CD4-positive, alpha-beta T cell treated with Interleukin-15 for 4 hours (primary cell): ENCODE data around the gene LCN6.

ENCODE experiments used
- DNase-seq: peaks from one replicate; pipeline ENCODE4 v3.0.0-alpha.2; 2020; ENCODE audit warnings: low spot score

Gene LCN6

GRCh38 chr9:136744773-136745172 lies 3.6 kb downstream of the LCN6 start:
- no peak for DNase-seq

- DNase-seq, result no peak
Measured at GRCh38 chr9:136743639-136744211, 4.6 kb downstream of the LCN6 start.

DNA sequence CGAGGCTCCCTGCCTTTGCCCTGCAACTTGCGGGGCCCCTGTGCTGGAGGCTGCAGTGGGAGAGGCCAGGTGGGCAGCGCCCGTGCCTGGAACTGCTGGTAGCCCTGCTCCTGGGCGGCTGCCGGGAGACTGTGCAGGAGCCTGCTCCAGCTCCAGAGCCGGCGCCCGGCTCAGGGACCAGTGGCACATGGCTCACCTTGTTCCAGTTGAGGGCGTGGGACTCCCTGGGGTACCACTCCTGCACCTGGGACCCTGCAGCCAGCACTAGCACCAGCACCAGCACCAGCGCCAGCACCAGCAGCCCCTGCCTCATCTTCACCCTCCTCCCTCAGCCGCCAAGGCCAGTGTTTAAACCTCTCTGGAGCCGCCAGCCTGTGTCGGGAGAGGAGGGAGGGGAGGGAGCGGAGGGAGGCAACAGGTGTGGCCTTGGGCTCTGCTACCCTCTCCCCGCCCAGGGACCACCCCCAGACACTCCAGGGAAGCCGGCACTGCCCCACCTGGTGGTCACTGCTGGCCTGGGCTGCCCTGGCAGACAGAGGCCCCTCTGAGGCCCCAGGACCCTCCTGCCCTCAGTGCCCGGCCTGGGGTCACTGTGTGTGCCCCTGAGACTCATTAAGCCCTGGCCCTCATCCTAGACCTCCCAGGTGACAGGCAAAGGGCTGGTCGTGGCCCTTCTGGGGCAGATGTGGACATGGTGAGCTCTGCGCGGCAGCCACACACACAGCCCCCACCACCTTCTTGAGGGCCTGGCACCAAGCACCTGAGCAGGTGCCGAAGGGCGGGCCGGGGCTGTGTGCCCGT lies 5.5 kb downstream of the LCN6 start, which contains the start of gene LCN10:
LCN10 (minus strand) TSS at position 350 of the 801 bp plus-strand sequence; CDS start at position 313, 37 bp downstream.
- DNase-seq, result no peak

- no peak for DNase-seq
Measured at GRCh38 chr9:136741883-136742571, 6.3 kb downstream of the LCN6 start.

DNA sequence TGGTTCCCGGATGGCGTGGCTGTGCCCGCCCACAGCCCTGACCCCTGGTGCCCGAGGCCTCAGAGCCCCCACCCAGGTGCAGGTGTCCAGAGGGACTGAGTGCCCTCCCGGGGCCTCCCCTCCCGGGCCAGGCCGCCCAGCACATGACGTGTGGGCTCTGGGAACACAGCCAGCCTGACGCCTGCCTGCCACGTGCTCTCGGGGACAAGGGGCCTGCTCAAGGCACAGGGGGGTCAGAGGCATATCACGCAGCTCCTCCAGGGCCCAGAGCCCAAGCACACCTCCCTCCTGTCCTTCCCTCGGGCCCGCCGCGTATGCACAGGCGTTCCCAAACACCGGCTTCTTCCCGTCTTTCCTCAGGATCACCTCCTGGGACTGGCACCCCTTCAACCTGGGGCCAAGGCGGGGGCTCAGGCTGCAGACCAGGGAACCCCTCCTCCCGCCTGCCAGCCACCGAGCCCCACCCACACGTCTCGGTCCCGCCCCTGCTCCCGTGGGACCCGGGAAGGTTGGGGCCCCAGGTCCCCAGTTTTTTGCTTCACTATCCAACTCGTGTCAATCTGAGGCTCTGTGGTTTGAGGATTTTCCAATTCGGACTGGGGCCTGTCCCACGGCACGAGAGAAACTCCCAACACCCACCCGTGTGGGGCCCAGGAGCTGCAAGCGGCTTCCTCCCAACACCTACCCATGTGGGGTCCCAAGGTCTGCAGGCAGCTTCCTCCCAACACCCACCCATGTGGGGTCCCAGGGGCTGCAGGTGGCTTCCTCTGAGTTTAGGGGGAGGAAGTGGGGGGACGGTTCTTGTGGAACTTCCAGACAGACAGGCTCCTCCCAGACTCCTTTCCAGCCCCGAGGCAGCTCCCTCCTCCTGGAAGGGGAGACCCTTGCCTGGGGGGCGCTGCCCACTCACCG lies 7.1 kb downstream of the LCN6 start:
- DNase-seq, result no peak

DNA sequence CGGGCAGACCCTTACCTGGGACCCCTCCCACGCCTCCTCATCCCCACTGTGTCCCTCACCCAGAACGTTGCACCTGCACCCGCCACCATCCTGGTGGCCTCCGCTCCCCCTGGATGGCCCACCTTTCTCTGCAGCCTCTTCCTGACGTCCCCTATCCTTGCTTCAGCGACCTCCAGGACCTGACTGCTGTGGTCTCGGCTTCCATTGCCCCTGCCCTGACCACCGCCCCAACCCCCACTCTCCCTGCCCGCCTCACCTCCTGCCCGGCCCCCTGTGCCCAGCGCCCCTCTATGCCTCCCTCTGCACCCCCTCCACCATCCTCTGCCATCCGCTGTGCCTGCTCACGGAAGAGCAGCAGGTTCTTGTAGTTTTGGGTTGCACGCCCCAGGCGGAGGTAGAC lies 7.8 kb downstream of the LCN6 start:
- DNase-seq, result no peak

GRCh38 chr9:136740069-136740468 lies 8.3 kb downstream of the LCN6 start:
- DNase-seq, result no peak

DNA sequence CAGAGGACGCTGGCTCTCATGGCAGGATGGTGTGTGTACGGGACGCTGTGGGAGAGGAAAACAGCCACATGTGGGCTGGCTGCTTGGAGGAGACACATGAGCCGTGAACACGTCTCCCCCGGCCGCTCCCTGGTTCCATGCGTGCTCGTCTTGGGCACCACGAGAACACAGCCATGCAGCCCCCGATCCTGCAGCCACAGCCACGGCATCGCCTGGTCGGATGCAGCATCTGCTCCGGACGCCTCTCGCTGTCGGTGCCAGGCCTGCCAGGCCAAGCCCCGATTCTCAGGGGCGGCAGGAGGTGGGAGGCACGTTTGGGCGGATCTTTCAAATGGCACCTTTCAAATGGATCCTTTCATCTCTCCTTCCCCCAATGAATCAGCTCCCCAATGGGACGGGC lies 8.8 kb downstream of the LCN6 start:
- DNase-seq, result no peak

DNA sequence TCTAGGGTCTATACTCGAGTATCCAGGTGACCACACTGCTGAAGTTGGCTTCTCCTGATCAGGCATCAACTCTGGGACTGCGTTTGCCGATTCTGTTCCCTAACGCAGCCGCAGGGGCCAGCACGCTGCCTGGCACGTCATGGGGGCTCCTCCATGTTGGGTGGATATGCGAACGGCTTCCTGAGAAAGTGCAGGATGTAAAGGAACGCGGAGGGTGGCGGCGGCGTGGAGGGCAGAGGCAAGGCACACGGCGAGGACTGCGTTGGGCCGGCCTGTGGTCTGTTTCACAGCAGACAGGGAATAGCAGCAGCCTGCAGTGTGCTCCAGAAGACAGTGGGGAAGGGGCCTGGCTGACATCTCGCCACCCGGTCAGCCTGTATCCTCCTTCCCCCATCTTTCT lies 9.4 kb downstream of the LCN6 start:
- no peak for DNase-seq

DNA sequence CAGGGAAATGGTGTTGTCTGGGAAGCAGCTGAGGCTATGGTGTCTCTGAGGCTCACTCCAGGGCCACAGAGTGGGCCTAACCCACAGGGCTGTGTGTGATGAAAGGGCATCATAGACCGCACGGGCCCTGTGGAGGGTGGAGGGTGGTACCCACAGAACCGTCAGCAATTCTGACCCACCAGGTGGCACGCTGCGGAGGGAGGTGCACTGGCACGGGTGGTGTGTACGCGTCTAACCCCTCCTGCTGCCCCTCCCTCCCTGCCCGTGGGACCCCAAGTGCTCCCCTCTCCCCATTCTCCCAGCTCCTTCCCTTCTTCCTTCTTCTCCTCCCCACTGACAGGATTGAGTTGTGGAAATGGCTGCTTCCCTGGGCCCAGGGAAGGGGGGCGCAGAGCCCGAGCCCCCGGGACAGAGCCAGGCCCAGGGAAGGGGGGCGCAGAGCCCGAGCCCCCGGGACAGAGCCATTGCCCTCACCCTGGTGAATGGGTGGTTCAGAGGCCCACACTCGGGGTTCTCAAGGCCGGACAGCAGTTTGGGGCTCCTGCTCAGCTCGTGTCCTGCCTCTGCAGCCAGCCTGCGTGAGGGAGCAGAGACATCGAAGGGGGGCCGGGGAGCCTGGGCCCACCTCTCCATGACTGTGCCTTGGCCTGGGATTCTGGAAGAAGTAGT lies 12.4 kb downstream of the LCN6 start:
- no peak for DNase-seq

GRCh38 chr9:136734837-136735496 lies 13.4 kb downstream of the LCN6 start:
- no peak for DNase-seq

GRCh38 chr9:136733611-136734010 lies 14.7 kb downstream of the LCN6 start:
- no peak for DNase-seq

- no peak for DNase-seq
Measured at GRCh38 chr9:136732444-136733178, 15.7 kb downstream of the LCN6 start.

DNA sequence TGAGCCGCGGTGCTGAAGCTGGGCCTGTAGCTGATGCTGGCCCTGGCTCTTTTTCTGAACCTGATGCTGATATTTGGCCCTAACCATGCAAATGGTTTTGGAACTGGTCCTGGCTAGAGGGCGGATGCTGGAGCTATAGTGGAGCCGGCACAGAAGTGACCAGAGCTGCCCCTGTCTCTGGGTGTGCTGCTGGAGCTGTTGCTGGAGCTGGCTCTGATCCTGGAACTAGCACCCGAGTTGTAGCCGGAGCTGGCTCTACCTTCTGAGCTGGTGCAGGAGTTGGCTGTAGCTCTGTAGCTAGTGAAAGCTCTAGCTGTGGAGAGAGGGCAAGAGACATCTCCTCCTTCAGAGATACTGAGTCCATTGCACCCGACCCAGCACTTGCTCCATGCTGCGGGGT lies 18.4 kb downstream of the LCN6 start:
- no peak for DNase-seq

DNA sequence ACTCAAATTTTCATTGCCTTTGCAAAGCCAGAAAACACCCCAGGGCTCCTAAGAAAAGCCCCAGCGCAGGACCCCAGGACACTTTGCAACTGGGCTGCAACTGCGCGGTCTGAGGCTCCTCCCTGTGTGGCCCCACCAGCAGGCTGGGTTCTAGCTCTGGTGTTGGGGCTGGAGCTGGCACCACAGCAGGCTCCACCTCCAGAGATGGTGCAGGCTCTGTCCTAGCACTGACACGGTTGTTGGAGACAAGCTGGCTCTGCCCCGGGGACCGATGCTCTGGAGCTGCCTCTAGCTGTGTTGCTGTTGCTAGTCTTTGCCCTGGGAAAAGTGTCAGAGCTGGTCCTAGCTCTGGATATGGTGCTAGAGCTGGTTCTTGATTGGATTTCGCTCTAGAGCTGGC lies 19.2 kb downstream of the LCN6 start:
- DNase-seq, result no peak

GRCh38 chr9:136728548-136729123 lies 19.7 kb downstream of the LCN6 start:
- no peak for DNase-seq

DNA sequence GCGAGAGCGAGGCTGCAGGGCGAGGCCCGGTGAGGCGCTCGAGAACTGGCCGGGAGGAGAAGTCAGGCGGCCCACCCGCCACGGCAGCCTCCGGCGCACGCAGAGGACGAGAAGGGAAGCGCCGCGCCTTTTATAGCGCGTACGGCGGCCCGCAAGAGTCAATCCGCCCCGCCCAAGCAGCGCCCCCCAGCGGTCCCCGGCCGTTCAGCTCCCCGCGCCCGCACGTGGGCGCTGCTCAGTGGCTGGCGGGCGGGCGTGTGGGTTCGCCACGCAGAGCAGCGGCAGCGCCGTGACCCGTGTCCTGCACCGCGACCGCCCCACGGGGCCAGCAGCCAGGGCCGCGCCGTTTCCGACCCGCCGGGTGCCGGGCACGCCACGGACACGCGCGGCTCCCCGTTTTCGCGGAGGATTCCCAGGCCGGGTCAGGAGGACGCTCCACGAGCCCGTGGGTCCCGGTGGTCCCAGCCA lies 20.2 kb downstream of the LCN6 start:
- peak; percentile 93 for DNase-seq

GRCh38 chr9:136726631-136727191 lies 21.6 kb downstream of the LCN6 start:
- DNase-seq, result peak; percentile 55

DNA sequence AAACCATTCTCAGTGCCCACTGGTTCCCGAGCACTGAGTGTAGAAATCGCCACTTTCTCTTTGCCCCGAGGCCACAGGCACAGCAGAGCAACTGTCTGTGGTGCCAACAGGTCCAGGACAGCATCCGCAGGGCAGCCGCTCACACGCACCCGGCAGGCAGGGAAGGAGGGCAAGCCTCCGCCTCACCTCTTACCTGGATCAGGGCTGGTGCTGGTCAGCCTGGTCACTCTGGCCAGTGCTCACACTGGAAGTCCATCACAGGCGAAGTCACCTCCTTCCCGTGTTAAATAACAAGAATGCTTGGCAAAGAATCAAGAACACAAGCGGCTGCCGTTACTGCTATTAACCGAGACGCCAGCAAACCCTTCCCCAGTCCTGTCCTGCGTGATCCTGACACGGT lies 22.2 kb downstream of the LCN6 start:
- DNase-seq, result no peak
